Activated CD8-positive, alpha-beta memory T cell treated with anti-CD3 and anti-CD28 coated beads, Interleukin-2, amount 50 U/mL, for 24 hours (primary cell): ENCODE results near the gene NEK6.
"Not testable (repeated sequence)": the region's sequence is repeated elsewhere in the genome, so short reads cannot be mapped to it uniquely, and the experiment has no call there.

Source experiments
- DNase-seq: peaks from one replicate; pipeline ENCODE4 v3.0.0-alpha.2; 2020; ENCODE audit errors: extremely low read depth

Gene NEK6

GRCh38 chr9:124228516-124228915 lies 29.2 kb upstream of the NEK6 start:
- no peak for DNase-seq

GRCh38 chr9:124231095-124231737 lies 26.5 kb upstream of the NEK6 start:
- DNase-seq: no peak

DNA sequence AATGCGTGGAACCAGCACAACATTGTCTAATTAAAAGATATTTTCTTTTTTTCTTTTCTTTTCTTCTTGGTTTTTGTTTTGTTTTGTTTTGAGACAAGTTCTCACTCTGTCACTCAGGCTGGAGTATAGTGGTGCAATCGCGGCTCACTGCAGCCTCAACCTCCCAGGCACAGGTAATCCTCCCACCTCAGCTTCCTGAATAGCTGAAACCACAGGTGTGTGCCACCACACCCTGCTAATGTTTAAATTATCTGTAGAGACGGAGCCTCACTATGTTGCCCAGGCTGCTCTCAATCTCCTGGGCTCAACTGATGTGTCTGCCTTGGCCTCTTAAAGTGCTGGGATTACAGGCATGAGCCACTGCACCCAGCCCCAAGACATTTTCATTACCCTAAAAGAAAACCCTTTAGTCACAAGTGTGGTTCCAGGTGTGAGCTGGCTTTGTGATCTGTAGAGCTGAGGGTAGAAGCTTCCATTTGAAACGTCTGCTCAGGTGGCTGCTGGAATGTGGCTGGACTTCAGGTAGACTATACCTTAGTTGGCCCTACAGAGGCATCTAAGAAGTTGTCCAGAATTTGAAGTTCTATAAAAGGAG lies 19.1 kb upstream of the NEK6 start:
- DNase-seq: no peak

GRCh38 chr9:124239249-124240073 lies 18.3 kb upstream of the NEK6 start:
- no peak for DNase-seq

DNA sequence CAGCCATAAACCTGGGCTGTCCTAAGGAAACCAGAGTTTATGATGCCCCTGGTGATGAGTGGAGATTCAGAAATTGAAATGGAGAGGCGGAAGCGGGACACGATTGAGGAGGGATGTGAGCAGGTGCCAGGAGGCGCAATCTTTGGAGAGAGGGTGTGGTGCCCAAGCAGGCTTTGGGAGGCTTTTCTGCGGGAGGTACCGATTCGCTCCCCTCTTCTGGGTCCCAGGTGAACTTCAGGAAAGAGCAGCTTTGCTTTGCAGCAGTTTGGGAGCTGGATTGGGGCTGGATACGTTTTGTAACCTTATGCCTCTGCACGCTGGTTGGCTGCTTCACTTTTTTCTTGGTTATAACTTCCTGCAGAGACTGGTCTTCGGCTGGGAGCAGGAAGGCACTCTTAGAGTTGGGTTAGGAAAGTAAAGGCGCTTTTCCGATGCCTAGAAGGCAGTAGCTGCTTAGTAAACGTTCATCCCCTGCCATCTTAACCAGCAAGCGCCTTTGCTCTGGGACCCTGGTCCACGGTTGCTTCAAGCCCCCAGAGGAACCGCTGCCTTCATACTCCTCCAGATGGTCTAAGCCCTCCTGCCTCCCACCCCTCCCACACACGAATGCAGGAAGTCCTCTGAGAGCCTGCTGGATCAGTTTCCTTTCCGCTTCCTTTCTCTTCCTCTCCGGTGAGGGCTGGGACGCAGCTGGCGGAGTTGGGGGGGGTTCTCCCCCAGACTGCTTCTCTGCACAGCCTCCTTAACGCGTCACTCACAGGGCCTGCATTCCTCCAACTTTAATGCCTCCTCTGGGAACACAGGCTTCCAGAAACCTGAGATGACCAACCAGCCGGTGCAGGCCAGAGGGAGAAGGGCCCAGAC lies 15.2 kb upstream of the NEK6 start:
- DNase-seq: no peak

GRCh38 chr9:124247393-124247792 lies 10.4 kb upstream of the NEK6 start:
- not testable (repeated sequence) for DNase-seq

- no peak for DNase-seq
Observed at GRCh38 chr9:124248066-124248465, 9.7 kb upstream of the NEK6 start.

DNA sequence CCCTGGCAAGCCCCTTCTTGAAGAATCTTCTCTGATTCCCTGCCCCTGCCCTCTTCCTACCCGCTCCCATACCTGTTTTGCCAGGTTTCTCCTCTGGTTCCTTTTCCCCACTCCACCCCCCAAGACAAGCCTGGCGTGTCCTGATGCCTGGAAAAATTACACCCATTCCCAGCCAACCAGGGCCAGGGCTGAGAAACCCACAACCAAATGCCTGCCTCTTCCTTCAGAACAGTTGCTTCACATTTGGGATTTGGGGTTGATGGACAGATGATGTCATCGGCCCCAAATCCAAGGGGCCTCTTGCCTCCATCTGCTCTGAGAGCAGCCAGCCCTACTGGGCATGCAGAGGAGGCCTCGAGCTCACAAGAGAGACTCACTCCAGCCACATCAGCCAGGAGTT lies 8.8 kb upstream of the NEK6 start:
- no peak for DNase-seq

GRCh38 chr9:124251204-124251603 lies 6.5 kb upstream of the NEK6 start:
- DNase-seq: no peak

DNA sequence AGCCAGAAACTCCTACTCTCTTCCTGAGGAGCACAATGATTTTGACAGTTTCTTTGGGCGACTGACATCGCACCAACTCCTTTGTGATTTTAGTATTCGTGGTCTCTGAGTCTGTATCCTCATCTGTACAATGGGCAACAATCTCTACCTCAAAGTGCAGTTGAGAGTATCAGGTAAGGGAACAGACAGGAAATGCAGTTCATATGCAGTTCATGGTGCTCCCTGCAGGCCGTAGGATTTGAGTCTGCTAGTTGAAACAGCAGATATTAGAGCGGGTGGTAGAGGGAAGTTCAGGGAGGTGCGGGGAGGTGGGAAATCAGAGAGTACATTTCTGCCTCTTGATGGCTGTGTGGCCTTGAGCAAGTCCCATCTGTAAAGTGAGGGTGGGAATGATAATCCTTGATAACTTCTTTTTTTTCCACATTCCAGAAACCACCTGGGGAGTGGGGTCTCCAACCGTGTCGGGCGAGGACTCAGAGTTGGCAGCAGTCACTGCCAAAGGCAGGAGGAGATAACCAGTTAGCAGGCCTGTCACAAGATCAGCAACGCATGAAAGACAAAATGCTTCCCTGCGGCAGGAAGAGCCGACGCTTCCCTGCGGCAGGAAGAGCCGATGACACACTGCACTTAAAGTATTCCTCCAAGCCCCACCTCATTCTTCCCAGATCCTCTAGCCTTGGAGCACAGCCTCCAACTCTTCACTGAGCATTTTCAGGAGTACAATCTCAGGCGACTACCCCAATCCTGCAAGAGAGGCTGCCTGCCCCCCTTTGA lies 6.0 kb upstream of the NEK6 start:
- no peak for DNase-seq

GRCh38 chr9:124252878-124253277 lies 4.9 kb upstream of the NEK6 start:
- not testable (repeated sequence) for DNase-seq

DNA sequence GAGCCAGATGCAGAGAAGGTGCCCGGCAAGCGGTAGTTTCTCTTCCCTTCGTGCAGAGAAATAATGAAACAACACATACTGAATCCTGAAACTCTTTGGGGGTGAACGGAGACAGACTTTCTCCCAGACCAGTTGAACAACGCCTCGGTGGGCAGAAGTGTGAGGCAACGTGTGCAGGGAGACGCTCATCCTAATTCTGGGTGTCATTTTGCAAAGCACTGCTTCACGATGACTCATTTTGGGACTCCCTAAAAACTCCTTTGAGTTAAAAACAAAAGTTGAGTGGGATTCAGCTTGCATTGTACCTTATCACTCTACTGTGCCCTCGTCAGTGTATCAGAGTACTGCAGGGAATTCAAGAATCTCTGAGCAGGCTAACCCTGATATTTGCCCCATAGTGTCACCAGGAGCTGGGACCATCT lies 3.5 kb upstream of the NEK6 start:
- peak; percentile 23 for DNase-seq

DNA sequence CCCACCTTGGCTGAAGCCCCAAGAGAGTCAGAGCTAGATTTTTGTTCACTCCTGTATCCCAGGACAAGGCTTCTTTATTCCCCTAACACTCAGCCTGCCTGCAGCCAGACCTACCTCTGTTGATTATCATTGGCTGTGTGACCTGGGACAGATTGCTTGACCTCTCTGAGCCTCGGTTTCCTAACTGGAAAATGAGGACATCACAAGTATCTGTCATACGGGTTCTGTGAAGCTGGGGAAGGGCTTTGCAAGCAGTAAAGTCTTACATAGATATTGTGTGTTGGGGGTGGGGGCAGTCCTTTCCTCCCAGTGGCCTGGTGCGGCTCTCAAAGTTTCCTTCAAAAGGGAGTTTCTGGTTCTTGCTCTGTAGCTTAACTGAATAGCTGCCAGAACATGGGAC lies 2.5 kb upstream of the NEK6 start:
- DNase-seq: no peak

DNA sequence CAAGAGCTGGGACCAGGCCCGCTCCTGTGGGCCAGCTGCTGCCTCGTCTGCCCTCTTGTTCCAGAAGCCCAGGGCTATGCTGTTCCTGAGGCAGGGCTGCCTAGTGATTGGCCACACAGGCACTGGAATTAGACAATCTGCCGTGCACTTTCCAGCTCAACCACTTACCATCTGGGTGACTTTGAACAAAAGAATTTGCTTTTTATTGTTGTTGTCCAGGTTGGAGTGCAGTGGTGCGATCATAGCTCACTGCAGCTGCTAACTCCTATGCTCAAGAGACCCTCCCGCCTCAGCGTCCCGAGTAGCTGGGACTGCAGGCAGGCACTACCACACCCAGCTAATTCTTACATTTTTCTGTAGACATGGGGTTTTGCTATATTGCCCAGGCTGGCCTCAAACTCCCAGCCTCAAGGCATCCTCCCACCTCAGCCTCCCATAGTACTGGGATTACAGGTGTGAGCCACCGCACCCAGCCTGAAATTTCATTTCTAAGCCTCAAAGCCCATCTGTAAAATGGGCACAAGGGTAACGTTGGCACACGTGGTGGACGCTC lies 1.2 kb upstream of the NEK6 start:
- no peak for DNase-seq

GRCh38 chr9:124257070-124257843 lies 492 bp upstream of the NEK6 start:
- no peak for DNase-seq

DNA sequence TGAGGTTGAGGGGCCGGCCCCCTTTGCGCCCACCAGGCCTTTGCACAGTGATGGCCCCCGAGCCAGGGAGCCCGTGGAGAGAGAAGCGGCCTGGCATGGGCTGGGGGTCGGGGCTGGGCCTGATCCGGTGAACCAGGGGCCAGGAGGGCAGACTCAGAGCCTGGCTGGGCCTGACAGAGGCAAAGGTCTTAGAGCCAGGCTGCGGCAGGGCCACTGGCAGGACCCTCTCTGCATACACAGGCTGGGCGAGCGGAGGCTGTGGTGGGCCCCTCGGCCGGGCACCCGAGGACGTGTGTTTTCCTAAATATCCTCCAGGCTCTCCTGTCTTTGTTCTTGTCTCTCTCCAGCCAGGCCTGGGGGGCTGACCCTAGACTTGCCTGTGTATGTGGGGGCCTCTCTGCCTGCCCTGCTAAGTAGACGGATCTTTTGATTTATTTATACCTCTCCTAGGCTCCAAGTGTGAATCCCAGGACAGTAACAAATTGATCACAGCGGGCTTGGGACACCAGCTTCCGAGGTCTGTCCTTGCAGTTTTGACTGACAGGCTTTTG lies 933 bp downstream of the NEK6 start:
- DNase-seq: no peak

GRCh38 chr9:124259158-124259808 lies 1.5 kb downstream of the NEK6 start:
- no peak for DNase-seq

DNA sequence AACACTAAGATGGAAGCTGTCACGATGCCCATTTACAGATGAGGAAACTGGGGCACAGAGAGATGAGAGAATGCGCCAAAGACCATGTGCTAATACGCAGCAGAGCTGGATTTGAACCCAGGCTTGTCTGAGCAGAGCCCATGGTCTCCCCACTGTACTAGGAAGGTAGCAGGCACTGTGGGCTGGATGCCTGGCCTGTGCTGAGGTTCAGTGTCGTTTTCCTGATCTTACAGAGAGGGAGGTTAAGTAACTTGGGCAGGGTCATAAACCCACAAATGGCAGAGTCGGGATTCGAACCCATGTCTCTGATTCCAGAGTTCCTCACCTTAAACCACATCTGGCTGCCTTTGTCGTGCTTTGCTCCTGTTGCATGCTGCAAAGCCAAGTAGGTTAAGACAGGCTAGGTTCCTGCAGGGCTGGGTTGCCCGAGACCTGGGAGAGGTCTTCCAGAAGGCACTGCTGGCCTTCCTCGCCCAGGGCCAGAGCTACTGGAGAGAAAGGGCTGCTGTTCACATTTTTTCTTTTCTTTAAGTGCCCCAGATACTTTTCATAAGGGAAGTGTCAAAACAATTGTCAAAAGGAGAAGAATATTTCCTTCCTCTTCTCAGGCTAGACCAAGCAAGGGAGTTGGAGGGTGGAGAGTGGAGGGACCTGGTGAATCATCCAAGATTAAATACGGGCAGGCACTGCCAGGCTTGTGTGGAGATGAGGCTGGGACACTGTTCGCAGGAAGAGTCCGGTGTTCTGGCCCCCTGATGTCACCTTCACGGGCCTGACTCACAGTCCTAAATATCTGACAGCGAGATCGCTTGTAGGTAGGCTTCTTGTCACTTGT lies 3.2 kb downstream of the NEK6 start:
- DNase-seq: no peak
